Measurements from ENCODE around the gene PRSS2.
"Not testable (repeated sequence)": the region's sequence is repeated elsewhere in the genome, so short reads cannot be mapped to it uniquely, and the experiment has no call there.

The PRSS2 gene

GRCh38 chr7:142752376-142753225 lies 18.2 kb upstream of the PRSS2 start:
- H3K4me3 ChIP-seq (ENCODE audit: low read length) = no peak overlapping the region
- no peak for TF ChIP-seq CTCF (conservative IDR thresholded peaks at IDR 0.05; ENCODE audit: low read depth, low read length)
- no peak for DNase-seq (ENCODE audit: low read depth)

GRCh38 chr7:142753366-142753765 lies 17.4 kb upstream of the PRSS2 start:
- no peak for TF ChIP-seq CTCF (conservative IDR thresholded peaks at IDR 0.05; ENCODE audit: low read depth, low read length)
- no peak for DNase-seq (ENCODE audit: low read depth)

GRCh38 chr7:142753925-142754491 lies 16.8 kb upstream of the PRSS2 start:
- H3K4me3 ChIP-seq (ENCODE audit: low read length); DNase-seq (ENCODE audit: low read depth): not testable (repeated sequence)

More at GRCh38 chr7:142753366-142753765, 17.4 kb upstream of the PRSS2 start:
- H3K4me3 ChIP-seq (ENCODE audit: low read length) = no peak overlapping the region

GRCh38 chr7:142754681-142755575 lies 15.8 kb upstream of the PRSS2 start:
- no peak for DNase-seq (ENCODE audit: low read depth)
- no peak overlapping the region for H3K4me3 ChIP-seq (ENCODE audit: low read length)
- TF ChIP-seq CTCF (conservative IDR thresholded peaks at IDR 0.05; ENCODE audit: low read depth, low read length) = no peak

- DNase-seq (ENCODE audit: low read depth) = not testable (repeated sequence)
These were observed 12.5 kb upstream of the PRSS2 start for GRCh38 chr7:142758312-142758711.

GRCh38 chr7:142759433-142759832 lies 11.3 kb upstream of the PRSS2 start:
- TF ChIP-seq CTCF (conservative IDR thresholded peaks at IDR 0.05; ENCODE audit: low read depth, low read length) = no peak
- no peak overlapping the region for H3K4me3 ChIP-seq (ENCODE audit: low read length)
- DNase-seq (ENCODE audit: low read depth) = no peak

More at GRCh38 chr7:142758312-142758711, 12.5 kb upstream of the PRSS2 start:
- not testable (repeated sequence) for H3K4me3 ChIP-seq (ENCODE audit: low read length)

- no peak overlapping the region for H3K4me3 ChIP-seq (ENCODE audit: low read length)
- TF ChIP-seq CTCF (conservative IDR thresholded peaks at IDR 0.05; ENCODE audit: low read depth, low read length) = no peak
- no peak for DNase-seq (ENCODE audit: low read depth)
These were observed 10.6 kb upstream of the PRSS2 start for GRCh38 chr7:142760071-142760642.

GRCh38 chr7:142761606-142762005 lies 9.2 kb upstream of the PRSS2 start:
- H3K4me3 ChIP-seq (ENCODE audit: low read length); DNase-seq (ENCODE audit: low read depth): not testable (repeated sequence)

All from retinal pigment epithelial cell (primary cell).